HG02938 (cell line): Measurements from ENCODE around the gene FGF14.

ENCODE experiments used
- ATAC-seq: cut with Tn5 transposase; IDR thresholded peaks from one replicate; pipeline ENCODE4 v1.9.1; 2021; ENCODE audit warnings: mild to moderate bottlenecking, moderate library complexity; ENCODE audit not compliant: unreplicated experiment

The FGF14 gene

GRCh38 chr13:101749584-101749983, 652.3 kb downstream of the FGF14 start:
- ATAC-seq = no peak

GRCh38 chr13:101747039-101747438, 654.8 kb downstream of the FGF14 start:
- ATAC-seq = peak; percentile 50

GRCh38 chr13:101746513-101746912, 655.3 kb downstream of the FGF14 start:
- ATAC-seq = no peak

GRCh38 chr13:101739382-101740178, 662.3 kb downstream of the FGF14 start:
- peak; percentile 96 for ATAC-seq

- ATAC-seq = no peak
Measured at GRCh38 chr13:101738336-101738735, 663.5 kb downstream of the FGF14 start.

GRCh38 chr13:101736566-101736965, 665.3 kb downstream of the FGF14 start:
- ATAC-seq = no peak

GRCh38 chr13:101730420-101731000, 671.3 kb downstream of the FGF14 start:
- no peak for ATAC-seq

GRCh38 chr13:101728615-101729014, 673.2 kb downstream of the FGF14 start:
- no peak for ATAC-seq

- ATAC-seq = no peak
Measured at GRCh38 chr13:101728021-101728420, 673.8 kb downstream of the FGF14 start.

GRCh38 chr13:101727118-101727517, 674.7 kb downstream of the FGF14 start:
- ATAC-seq = peak; percentile 53

- no peak for ATAC-seq
Measured at GRCh38 chr13:101726681-101727080, 675.2 kb downstream of the FGF14 start.

- ATAC-seq = no peak
Measured at GRCh38 chr13:101718496-101718895, 683.4 kb downstream of the FGF14 start.

- no peak for ATAC-seq
Measured at GRCh38 chr13:101717353-101717752, 684.5 kb downstream of the FGF14 start.

- no peak for ATAC-seq
Measured at GRCh38 chr13:101714195-101714594, 687.7 kb downstream of the FGF14 start.

GRCh38 chr13:101712026-101712348, 689.9 kb downstream of the FGF14 start:
- no peak for ATAC-seq

- no peak for ATAC-seq
Measured at GRCh38 chr13:101711307-101712025, 690.4 kb downstream of the FGF14 start.

GRCh38 chr13:101709952-101710351, 691.9 kb downstream of the FGF14 start:
- ATAC-seq = no peak

GRCh38 chr13:101708115-101708514, 693.7 kb downstream of the FGF14 start:
- ATAC-seq = no peak

- no peak for ATAC-seq
Measured at GRCh38 chr13:101707659-101708058, 694.2 kb downstream of the FGF14 start.

GRCh38 chr13:101706651-101707050, 695.2 kb downstream of the FGF14 start:
- ATAC-seq = no peak

GRCh38 chr13:101703838-101704237, 698.0 kb downstream of the FGF14 start:
- ATAC-seq = no peak

GRCh38 chr13:101703081-101703480, 698.8 kb downstream of the FGF14 start:
- no peak for ATAC-seq
